Endothelial cell of umbilical vein (primary cell): Measurements from ENCODE around the gene ALOX15. TPM values are rescaled to one million over a fixed set of nuclear protein-coding genes. Genes with fewer than 3 reads are reported as not detected.

Experiments used
- BruUV-seq: library from RNA; stranded (reverse); fragments of 400-500 nt; replicated peaks from 2 replicates; lab custom pipeline; 2021; lab: Mats Ljungman, UMichigan
- CTCF ChIA-PET: fragments of 300-600, 350-600 bp; sonication (Branson Sonifier 250); formaldehyde crosslinking; loops from one replicate; lab custom pipeline; 2021; ENCODE audit warnings: antibody characterized with exemption, inconsistent platforms; lab: Charles Lee
- POLR2A ChIA-PET: fragments of 300-600, 350-600 bp; sonication (Branson Sonifier 250); formaldehyde crosslinking; loops from one replicate; lab custom pipeline; 2021; ENCODE audit warnings: antibody characterized with exemption, inconsistent platforms; lab: Charles Lee
- DNase-seq: peaks from one replicate; pipeline ENCODE4 v3.0.0-alpha.2; 2011; ENCODE audit warnings: low read depth, low spot score
- FAIRE-seq: peaks from 2 replicates; lab custom pipeline; 2011; peaks lifted over from hg19 to GRCh38; lab: Jason Lieb, UNC
- H2AFZ ChIP-seq: 2 replicates; pipeline ENCODE4 v1.6.0; 2012; ENCODE audit warnings: low read depth, low read length, control low read depth, inconsistent platforms
- H3K27ac ChIP-seq: 2 replicates; pipeline ENCODE4 v1.5.1; 2011; ENCODE audit warnings: low read depth, mild to moderate bottlenecking, control low read depth, low read length, moderate library complexity; ENCODE audit not compliant: insufficient read depth
- H3K27me3 ChIP-seq, 2 experiments: 2 replicates each; pipeline versions ENCODE4 v1.6.0 to v1.6.1; 2011; ENCODE audit warnings: low read length in 2 of 2, mixed read lengths in 1 of 2; ENCODE audit not compliant: control insufficient read depth in 2 of 2, insufficient read depth in 2 of 2
- H3K36me3 ChIP-seq, 2 experiments: 2 replicates in 1 of 2; 3 replicates in 1 of 2; pipeline ENCODE4 v1.5.1; 2011; ENCODE audit warnings: low read length in 2 of 2, mild to moderate bottlenecking in 1 of 2, moderate library complexity in 1 of 2; ENCODE audit not compliant: control insufficient read depth in 2 of 2, insufficient read depth in 2 of 2; ENCODE audit errors: extremely low read depth in 1 of 2
- H3K4me1 ChIP-seq: 3 replicates; pipeline ENCODE4 v1.5.1; 2011; ENCODE audit warnings: mild to moderate bottlenecking, low read length; ENCODE audit not compliant: control insufficient read depth, insufficient read depth; ENCODE audit errors: extremely low read depth
- H3K4me2 ChIP-seq: 2 replicates; pipeline ENCODE4 v1.6.1; 2011; ENCODE audit warnings: low read length, control low read depth, mixed read lengths; ENCODE audit not compliant: insufficient read depth
- H3K4me3 ChIP-seq, 3 experiments: fragments of 200-600 bp in 1 of 3; sonication (generic), shearing (Covaris generic) in 1 of 3; replicated peaks in 1 of 3; 2 replicates each; pipeline ENCODE4 v1.5.1; 2011 to 2016; ENCODE audit warnings: control low read depth in 3 of 3, low read length in 3 of 3, mild to moderate bottlenecking in 2 of 3, inconsistent platforms in 1 of 3, low read depth in 1 of 3, moderate library complexity in 1 of 3; ENCODE audit not compliant: insufficient read depth in 1 of 3
- H3K79me2 ChIP-seq: 2 replicates; pipeline ENCODE4 v1.6.0; 2012; ENCODE audit warnings: low read length, inconsistent platforms; ENCODE audit not compliant: control insufficient read depth, insufficient read depth
- H3K9ac ChIP-seq: replicated peaks from 2 replicates; pipeline ENCODE3; 2011; ENCODE audit warnings: low read length, control low read depth; ENCODE audit not compliant: insufficient read depth; ENCODE audit errors: extremely low read depth
- H3K9me1 ChIP-seq: replicated peaks from 3 replicates; pipeline ENCODE4 v1.6.0; 2011; ENCODE audit warnings: mild to moderate bottlenecking, low read length; ENCODE audit not compliant: control insufficient read depth, insufficient read depth; ENCODE audit errors: extremely low read depth
- H3K9me3 ChIP-seq: replicated peaks from 2 replicates; pipeline ENCODE4 v1.5.1; 2012; ENCODE audit warnings: low read length, inconsistent platforms; ENCODE audit not compliant: control insufficient read depth, insufficient read depth
- H4K20me1 ChIP-seq: replicated peaks from 2 replicates; pipeline ENCODE3; 2011; ENCODE audit warnings: mild to moderate bottlenecking, low read length; ENCODE audit not compliant: control insufficient read depth, insufficient read depth; ENCODE audit errors: extremely low read depth
- EZH2 ChIP-seq: IDR thresholded peaks from 2 replicates; pipeline ENCODE4 v1.6.1; 2012; ENCODE audit warnings: borderline replicate concordance, low read depth, mild to moderate bottlenecking, moderate library complexity, low read length, inconsistent platforms; ENCODE audit not compliant: severe bottlenecking
- FOS ChIP-seq: IDR thresholded peaks from 2 replicates; pipeline ENCODE4 v1.6.1; 2011; ENCODE audit warnings: mild to moderate bottlenecking, low read length, moderate library complexity, borderline replicate concordance; ENCODE audit not compliant: insufficient read depth
- GATA2 ChIP-seq: IDR thresholded peaks from 2 replicates; pipeline ENCODE4 v1.7.0; 2011; ENCODE audit warnings: low read depth, mild to moderate bottlenecking, moderate library complexity, mixed read lengths, low read length; ENCODE audit not compliant: insufficient read length, insufficient read depth
- JUN ChIP-seq: IDR thresholded peaks from 2 replicates; pipeline ENCODE4 v1.6.1; 2011; ENCODE audit warnings: borderline replicate concordance, low read depth; ENCODE audit not compliant: insufficient read length, insufficient read depth
- POLR2A ChIP-seq: IDR thresholded peaks from 2 replicates; pipeline ENCODE4 v1.6.1; 2012; ENCODE audit warnings: low read depth, mild to moderate bottlenecking, control low read depth, low read length
- POLR2AphosphoS5 ChIP-seq: IDR thresholded peaks from 2 replicates; pipeline ENCODE4 v1.6.1; 2012; ENCODE audit warnings: low read depth, mild to moderate bottlenecking, control low read depth, low read length, moderate library complexity; ENCODE audit not compliant: insufficient read depth
- dilution Hi-C: fragments of 300-500 bp; cut with MboI; formaldehyde crosslinking; loops from one replicate; pipeline ENCODE4 v1.15.0; 2019; ENCODE audit warnings: low sequenced_read_pairs; ENCODE audit not compliant: extremely low pct_ligation_motif_present
- intact Hi-C: fragments of 100-400 bp; cut with micrococcal nuclease; formaldehyde crosslinking; loops from one replicate; pipeline ENCODE4 v1.10.0; 2022
- polyA plus RNA-seq, 4 experiments: library from polyadenylated mRNA; depleted of rRNA in 3 of 4; stranded (reverse) in 3 of 4; unstranded in 1 of 4; fragments of >200 nt; gene quantifications; 2 replicates each; pipeline versions ENCODE4 v1.2.1 to v1.2.3, GENCODE V29; 2011 to 2012; ENCODE audit warnings: missing spikeins in 1 of 4
- total RNA-seq: library from RNA; stranded (reverse); gene quantifications from 2 replicates; pipeline ENCODE4 v1.2.3, GENCODE V29; 2021
- TF ChIP-seq, protein P1 (sequence below), 2 donors: IDR thresholded peaks; 1 replicate in 1 of 2; 2 replicates in 1 of 2; pipeline ENCODE4 v1.5.1; 2011; ENCODE audit warnings: low read length in 2 of 2, mild to moderate bottlenecking in 2 of 2, moderate library complexity in 2 of 2, control low read depth in 1 of 2, inconsistent platforms in 1 of 2, low read depth in 1 of 2; ENCODE audit not compliant: insufficient read depth in 1 of 2; ENCODE audit errors: extremely low read depth in 1 of 2
- TF ChIP-seq, protein P2 (sequence below): IDR thresholded peaks from 2 replicates; pipeline ENCODE4 v1.6.1; 2011; ENCODE audit not compliant: insufficient read depth, insufficient read length

Gene ALOX15
- total and polyA plus RNA-seq, 2 donors (not counting 3 experiments of a cell fraction or from before 2014, with no cell fraction given): not detected

DNA sequence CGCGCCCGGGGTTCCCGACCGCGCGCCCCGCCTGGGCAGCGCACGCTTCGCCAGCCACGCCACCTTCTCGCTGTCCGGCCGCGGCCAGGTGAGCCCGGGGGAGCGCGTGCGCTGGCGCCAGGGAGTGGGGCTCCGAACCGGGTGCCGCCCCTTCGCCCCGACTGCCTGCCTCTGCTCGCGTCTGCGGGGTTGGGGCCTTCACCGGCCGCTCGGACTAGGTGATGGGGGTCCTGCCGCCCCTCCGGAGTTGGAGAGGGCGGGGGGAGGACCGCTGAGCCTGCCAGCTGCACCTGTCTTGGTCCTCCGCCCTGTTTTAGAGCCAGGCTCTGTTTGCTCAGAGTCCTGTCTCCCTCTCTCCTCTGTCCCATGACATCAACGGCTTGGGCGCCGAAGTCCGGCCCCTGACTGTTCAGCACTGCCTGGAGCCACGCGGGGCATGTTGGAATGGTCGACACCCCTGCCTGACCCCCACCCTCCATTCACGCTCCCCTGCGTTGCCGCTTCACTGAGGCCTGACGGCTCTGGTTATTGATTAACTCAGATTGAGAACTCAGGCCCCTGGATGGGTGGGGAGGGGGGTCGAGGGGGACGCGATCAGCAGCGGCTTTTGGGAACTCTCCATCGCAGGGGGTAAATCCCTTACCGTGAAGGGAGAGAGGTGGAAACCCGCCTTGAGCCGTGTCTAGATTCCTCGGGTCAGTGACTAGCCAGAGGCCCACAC, 56.4 kb downstream of the ALOX15 start:
- no peaks in the 10 kb centered on the region for H4K20me1 ChIP-seq
- ChIA-PET POLR2A (no interaction called here), CTCF (interaction anchor here (2.2 kb wide), 1 partner anchor 18 kb away, joined by 24 read pairs; no protein-coding TSS in a partner anchor)
- no peaks in the 10 kb centered on the region for H3K36me3 ChIP-seq
- H3K27me3 ChIP-seq: peaks cover 29 to 35% of the 10 kb centered on the region in 2 experiments
- no peaks in the 10 kb centered on the region for H3K9me1 ChIP-seq
- no peak overlapping the region for H3K27ac ChIP-seq
- TF ChIP-seq FOS (no peak), POLR2AphosphoS5 (no peak), POLR2A (no peak), GATA2 (no peak), EZH2 (no peak), JUN (no peak)
- TF ChIP-seq, protein P1, sequence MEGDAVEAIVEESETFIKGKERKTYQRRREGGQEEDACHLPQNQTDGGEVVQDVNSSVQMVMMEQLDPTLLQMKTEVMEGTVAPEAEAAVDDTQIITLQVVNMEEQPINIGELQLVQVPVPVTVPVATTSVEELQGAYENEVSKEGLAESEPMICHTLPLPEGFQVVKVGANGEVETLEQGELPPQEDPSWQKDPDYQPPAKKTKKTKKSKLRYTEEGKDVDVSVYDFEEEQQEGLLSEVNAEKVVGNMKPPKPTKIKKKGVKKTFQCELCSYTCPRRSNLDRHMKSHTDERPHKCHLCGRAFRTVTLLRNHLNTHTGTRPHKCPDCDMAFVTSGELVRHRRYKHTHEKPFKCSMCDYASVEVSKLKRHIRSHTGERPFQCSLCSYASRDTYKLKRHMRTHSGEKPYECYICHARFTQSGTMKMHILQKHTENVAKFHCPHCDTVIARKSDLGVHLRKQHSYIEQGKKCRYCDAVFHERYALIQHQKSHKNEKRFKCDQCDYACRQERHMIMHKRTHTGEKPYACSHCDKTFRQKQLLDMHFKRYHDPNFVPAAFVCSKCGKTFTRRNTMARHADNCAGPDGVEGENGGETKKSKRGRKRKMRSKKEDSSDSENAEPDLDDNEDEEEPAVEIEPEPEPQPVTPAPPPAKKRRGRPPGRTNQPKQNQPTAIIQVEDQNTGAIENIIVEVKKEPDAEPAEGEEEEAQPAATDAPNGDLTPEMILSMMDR (IDR thresholded peaks at IDR 0.05; ENCODE audit: extremely low read depth in 1 of 2, insufficient read depth in 1 of 2, low read depth in 1 of 2, low read length in 2 of 2): no peak
- TF ChIP-seq, protein P2, sequence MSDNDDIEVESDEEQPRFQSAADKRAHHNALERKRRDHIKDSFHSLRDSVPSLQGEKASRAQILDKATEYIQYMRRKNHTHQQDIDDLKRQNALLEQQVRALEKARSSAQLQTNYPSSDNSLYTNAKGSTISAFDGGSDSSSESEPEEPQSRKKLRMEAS: no peak
- no peak overlapping the region for H3K4me3 ChIP-seq
- dilution Hi-C loops (no loop called here), intact Hi-C loops (no loop called here)
- FAIRE-seq: no peak
- H2AFZ ChIP-seq: no peak overlapping the region
- H3K4me1 ChIP-seq: no peaks in the 10 kb centered on the region
- H3K4me2 ChIP-seq: no peak overlapping the region
- H3K9ac ChIP-seq: no peak overlapping the region
- DNase-seq: no peak
- BruUV-seq: no TSS peak
- no peaks in the 10 kb centered on the region for H3K9me3 ChIP-seq
- H3K79me2 ChIP-seq: no peaks in the 10 kb centered on the region
